ENCODE measurements around the gene SPATC1L.

SPATC1L gene

DNA sequence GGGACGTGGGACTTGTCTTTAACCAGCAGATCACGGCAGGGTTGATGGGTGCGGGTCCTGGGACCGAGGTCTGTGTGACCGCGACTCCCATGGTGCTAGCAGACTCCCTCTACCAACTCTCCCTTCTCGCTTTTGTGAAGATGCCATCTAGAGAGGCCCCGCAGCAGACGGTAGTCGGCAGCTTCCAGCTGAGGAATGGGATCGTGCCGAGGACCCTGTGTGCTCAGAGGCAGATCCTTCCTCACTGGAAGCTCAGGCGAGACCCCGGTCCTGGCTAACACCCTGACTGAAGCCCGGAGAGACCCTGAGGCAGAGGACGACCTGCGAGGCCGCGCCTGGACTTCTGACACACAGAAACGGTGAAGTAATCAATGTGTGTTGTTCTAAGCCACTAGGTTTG, 12.5 kb upstream of the SPATC1L start:
- Histone ChIP-seq H3K9me3 (ENCODE audit: control insufficient read depth, low read length) (no peaks in the 10 kb centered on the region), H3K4me2 (ENCODE audit: low read length) (no peak overlapping the region), H3K27me3 (ENCODE audit: control insufficient read depth, insufficient read depth, low read length) (no peaks in the 10 kb centered on the region), H2AFZ (no peak overlapping the region), H3K4me3 (ENCODE audit: low read depth, low read length) (no peak overlapping the region), H3K79me2 (no peaks in the 10 kb centered on the region), H3K36me3 (ENCODE audit: control insufficient read depth, insufficient read depth, low read length) (no peaks in the 10 kb centered on the region), H3K27ac (no peak overlapping the region), H3K4me1 (no peaks in the 10 kb centered on the region), H3K9ac (no peak overlapping the region)
- TF ChIP-seq, protein P1, sequence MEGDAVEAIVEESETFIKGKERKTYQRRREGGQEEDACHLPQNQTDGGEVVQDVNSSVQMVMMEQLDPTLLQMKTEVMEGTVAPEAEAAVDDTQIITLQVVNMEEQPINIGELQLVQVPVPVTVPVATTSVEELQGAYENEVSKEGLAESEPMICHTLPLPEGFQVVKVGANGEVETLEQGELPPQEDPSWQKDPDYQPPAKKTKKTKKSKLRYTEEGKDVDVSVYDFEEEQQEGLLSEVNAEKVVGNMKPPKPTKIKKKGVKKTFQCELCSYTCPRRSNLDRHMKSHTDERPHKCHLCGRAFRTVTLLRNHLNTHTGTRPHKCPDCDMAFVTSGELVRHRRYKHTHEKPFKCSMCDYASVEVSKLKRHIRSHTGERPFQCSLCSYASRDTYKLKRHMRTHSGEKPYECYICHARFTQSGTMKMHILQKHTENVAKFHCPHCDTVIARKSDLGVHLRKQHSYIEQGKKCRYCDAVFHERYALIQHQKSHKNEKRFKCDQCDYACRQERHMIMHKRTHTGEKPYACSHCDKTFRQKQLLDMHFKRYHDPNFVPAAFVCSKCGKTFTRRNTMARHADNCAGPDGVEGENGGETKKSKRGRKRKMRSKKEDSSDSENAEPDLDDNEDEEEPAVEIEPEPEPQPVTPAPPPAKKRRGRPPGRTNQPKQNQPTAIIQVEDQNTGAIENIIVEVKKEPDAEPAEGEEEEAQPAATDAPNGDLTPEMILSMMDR (IDR thresholded peaks at IDR 0.05) = no peak

GRCh38 chr21:46195595-46196195, 11.4 kb upstream of the SPATC1L start:
- Histone ChIP-seq H3K79me2 (no peaks in the 10 kb centered on the region), H3K27me3 (ENCODE audit: control insufficient read depth, insufficient read depth, low read length) (no peaks in the 10 kb centered on the region), H3K4me2 (ENCODE audit: low read length) (no peak overlapping the region), H2AFZ (no peak overlapping the region), H3K36me3 (ENCODE audit: control insufficient read depth, insufficient read depth, low read length) (no peaks in the 10 kb centered on the region), H3K9me3 (ENCODE audit: control insufficient read depth, low read length) (no peaks in the 10 kb centered on the region), H3K27ac (no peak overlapping the region), H3K9ac (no peak overlapping the region), H3K4me1 (no peaks in the 10 kb centered on the region), H3K4me3 (ENCODE audit: low read depth, low read length) (no peak overlapping the region)
- TF ChIP-seq, protein P1 (IDR thresholded peaks at IDR 0.05) = no peak

DNA sequence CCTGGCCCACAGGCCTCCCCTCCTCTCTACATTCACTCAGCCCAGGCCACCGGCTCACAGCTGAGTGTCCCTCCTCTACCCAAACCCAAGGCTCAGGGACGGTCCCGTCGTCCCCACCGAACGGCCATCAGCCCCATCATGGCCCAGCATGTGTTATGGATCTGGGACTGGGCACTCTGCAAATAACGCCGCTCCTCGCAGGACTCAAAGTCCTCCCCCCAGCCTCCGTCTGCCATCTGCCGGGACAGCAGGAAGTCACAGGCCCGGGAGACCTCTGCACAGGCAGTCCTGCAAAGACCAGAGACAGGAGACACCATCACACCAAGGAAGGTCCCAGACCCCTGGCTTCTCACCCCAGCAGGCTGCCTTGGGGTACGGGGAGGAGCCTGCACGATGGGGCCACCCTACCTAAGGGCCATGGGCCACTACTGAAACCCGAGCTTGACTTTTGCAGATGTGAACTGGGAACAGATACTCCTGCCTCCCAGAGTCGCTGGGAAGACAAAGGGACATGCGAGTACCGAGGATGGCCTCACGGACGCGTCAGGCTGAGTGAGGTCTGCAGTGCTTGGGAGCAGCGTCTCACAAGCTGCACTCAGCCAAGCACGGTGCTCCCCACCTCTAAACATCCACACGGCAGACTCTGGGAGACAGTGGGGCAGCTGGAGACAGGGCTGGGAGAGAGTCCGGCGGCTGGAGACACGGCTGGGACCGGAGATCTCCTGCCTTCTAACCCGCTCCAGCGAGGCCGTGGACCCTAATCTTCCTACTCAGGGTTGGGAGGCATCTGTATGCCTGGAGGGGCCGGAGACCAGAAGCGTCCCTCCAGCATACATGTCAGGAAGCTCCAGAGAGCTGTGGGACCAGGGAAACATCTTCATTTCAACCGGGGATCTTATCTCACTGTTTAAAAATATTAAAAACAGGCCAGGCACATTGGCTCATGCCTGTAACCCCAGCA, 10.4 kb upstream of the SPATC1L start:
- Histone ChIP-seq H2AFZ (no peak overlapping the region), H3K9ac (no peak overlapping the region), H3K79me2 (no peaks in the 10 kb centered on the region), H3K27me3 (ENCODE audit: control insufficient read depth, insufficient read depth, low read length) (no peaks in the 10 kb centered on the region), H3K27ac (no peak overlapping the region), H3K9me3 (ENCODE audit: control insufficient read depth, low read length) (no peaks in the 10 kb centered on the region), H3K4me2 (ENCODE audit: low read length) (no peak overlapping the region), H3K4me1 (no peaks in the 10 kb centered on the region), H3K36me3 (ENCODE audit: control insufficient read depth, insufficient read depth, low read length) (no peaks in the 10 kb centered on the region), H3K4me3 (ENCODE audit: low read depth, low read length) (no peak overlapping the region)
- TF ChIP-seq, protein P1 (IDR thresholded peaks at IDR 0.05) = no peak

- H3K9ac ChIP-seq = no peak overlapping the region
- no peaks in the 10 kb centered on the region for H3K36me3 ChIP-seq (ENCODE audit: control insufficient read depth, insufficient read depth, low read length)
- H3K79me2 ChIP-seq = no peaks in the 10 kb centered on the region
- no peaks in the 10 kb centered on the region for H3K27me3 ChIP-seq (ENCODE audit: control insufficient read depth, insufficient read depth, low read length)
- H3K4me2 ChIP-seq (ENCODE audit: low read length) = no peak overlapping the region
- peaks cover 3% of the 10 kb centered on the region for H3K4me1 ChIP-seq
- no peak overlapping the region for H3K27ac ChIP-seq
- TF ChIP-seq, protein P1 (IDR thresholded peaks at IDR 0.05) = no peak
- no peaks in the 10 kb centered on the region for H3K9me3 ChIP-seq (ENCODE audit: control insufficient read depth, low read length)
- H2AFZ ChIP-seq = no peak overlapping the region
- H3K4me3 ChIP-seq (ENCODE audit: low read depth, low read length) = no peak overlapping the region
Measured at GRCh38 chr21:46193829-46194373, 9.6 kb upstream of the SPATC1L start.
